GM19324 (cell line): ENCODE results near the gene C10orf71.

Experiments used
- ATAC-seq: cut with Tn5 transposase; IDR thresholded peaks from one replicate; pipeline ENCODE4 v1.9.1; 2021; ENCODE audit warnings: mild to moderate bottlenecking, moderate library complexity; ENCODE audit not compliant: unreplicated experiment, low FRiP score

Gene C10orf71

DNA sequence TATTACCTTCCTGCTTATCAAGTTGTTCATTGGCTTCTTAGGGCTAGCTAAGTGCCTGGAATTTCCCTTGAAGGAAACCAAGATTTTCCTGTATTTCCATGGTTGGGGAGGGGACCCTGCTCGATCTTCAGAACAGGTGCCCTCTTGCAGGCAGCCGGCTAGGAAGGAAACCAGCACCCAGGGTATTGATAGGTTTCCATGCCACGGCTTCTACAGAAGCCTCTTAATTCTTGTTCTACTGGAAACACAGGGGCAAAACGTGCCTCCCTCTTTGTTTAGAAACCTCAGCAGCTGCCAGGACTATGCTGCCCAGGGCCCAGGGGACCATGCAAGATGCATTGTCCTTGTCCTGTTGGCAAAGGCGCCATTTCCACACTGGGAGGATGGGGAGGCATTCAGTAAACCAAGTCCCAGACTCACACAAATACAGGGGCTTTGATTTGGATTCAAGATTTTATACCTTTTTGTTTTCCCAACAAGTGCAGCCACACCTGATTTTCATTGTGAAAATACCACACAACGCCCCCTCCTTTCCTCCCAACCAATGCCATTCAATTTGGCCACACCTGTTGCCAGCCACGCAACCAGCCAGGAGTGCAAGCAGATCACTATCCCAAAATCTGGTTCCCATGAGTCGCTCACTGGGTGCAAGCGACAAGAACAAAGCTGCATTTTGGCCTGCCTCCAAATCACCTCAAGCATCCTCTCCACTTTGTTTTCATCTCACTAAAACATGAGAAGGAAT, 29.6 kb downstream of the C10orf71 start:
- no peak for ATAC-seq

DNA sequence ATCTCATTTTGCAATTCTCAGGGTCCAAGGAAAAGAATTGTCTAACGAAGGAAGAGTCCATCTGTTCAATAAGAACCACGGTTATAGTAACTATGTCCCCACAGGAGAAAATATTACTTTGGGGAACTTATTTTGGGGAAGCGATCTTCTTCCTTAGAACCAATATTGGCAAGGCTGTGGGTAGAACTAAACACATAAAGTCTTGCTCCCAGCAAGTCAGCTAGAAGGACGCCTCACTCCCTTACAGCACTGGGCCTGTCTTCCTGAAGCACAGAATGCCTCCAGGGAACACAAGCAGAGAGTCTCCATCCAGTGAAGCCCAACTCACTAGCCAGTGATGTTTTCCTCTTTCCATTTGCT, 30.2 kb downstream of the C10orf71 start:
- ATAC-seq: no peak

DNA sequence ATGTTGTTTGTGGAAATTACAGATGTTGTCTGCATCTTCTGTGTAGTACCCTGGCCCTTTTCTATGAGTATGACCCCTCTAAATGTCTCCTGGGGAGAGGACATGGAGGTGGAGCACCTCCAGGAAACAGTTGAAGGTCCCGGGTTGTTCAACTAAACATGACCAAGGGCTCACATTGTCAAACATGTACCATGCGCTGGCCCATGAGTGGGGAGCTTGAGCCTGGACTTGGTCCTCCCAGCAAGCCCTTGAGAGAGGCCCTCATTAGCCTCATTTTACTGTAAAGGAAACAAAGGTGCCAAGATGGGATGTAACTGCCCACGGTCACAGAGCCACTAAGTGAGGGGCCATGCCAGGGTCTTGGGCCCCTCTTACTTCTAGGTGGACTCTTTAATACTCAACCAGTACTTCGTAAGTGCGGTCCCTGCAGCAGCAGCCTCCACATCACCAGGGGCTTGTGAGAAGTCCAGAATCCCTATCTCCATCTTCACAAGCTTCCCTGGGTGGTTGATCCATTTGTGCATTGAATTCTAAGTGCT, 31.2 kb downstream of the C10orf71 start:
- no peak for ATAC-seq

DNA sequence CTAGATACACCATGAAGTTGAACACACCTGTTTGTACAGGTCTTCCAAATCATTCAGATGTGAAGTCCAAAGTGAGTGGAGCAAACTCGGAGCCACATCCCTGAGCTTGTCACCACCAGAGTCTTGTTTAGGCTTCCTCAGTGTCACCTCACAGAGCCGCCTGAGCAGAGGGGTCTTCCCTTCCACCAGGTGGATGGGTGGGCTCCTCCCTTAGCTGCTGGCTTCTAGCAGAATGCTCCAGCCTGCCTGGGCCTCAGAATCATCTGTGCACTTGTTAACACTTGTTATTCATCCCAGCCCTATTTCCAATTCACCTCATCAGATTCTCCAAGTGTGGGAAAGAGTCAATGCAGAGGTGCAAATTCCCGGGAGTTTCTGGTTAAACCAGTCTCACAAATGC, 32.5 kb downstream of the C10orf71 start:
- no peak for ATAC-seq

DNA sequence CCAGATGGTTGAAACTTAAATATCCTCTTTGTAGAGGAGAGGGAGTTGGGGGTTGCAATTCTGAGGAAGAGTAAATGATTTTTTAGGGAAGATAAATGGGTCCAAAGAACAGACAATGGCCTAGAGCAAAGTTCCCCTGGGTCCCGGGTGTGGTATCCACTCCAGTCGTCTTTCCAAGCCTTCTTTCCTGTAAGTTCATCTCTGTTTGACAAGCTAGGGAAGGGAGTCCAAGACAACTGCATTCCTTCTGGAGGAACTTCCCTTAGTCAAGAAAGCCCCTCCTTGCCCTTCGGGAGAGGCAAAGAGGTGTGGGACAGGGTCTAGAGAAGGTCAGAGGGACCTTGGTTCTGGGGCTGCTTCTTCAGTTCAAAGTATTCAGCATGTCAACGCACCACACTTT, 33.4 kb downstream of the C10orf71 start:
- ATAC-seq: no peak

DNA sequence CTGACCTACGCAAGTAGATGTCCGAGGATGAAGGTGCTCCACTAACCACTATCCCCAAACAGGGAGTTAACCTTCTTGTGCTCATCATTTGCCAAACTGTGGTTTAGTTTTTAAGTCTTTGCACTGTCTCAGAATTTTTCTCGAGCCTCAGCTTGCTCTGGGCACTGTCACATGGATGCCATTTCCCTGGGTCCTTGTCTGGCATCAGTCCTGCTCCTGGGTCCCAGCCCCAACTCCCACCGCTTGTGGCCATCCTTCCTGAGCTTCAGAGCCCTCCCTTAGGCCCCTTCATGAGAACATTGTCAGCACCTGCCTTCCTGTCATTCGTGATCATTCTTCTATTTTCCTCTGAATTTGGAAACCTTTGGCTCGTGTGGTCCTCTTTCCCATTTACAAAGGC, 33.8 kb downstream of the C10orf71 start:
- ATAC-seq: no peak

DNA sequence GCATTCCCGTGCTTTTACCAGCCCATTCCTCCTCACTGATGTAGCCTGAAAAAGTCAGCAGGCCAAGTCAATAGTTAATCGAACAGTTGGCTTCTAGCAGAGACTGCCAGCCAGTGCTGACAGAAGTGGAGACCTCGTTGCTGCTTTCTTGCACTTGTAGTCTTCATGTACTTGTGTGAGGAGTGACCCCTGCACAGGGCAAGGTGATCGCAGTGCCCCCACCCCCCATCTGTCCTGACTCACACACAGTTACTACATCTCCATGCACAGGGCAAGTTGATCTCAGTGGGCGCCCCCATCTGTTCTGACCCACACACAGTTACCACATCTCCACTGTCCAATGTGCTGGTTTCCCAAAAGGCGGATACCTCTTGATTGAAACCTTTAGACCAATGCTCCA, 34.2 kb downstream of the C10orf71 start:
- ATAC-seq: no peak

DNA sequence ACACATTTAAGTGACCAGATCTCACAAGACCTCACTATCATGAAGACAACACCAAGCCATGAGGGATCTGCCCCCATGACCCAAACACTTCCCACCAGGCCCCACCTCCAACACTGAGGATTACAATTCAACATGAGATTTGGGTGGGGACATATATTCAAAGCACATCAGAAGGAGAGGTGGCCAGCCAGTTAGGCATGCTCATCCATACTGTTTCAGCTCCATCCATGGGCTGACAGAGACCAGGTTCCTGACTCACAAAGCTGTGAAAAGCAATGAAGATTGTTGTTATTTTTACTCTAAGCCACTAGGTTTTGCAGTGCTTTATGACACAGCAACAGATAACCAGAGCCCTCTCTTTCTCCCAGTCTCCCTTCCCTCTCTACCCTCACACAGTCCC, 36.0 kb downstream of the C10orf71 start:
- no peak for ATAC-seq

DNA sequence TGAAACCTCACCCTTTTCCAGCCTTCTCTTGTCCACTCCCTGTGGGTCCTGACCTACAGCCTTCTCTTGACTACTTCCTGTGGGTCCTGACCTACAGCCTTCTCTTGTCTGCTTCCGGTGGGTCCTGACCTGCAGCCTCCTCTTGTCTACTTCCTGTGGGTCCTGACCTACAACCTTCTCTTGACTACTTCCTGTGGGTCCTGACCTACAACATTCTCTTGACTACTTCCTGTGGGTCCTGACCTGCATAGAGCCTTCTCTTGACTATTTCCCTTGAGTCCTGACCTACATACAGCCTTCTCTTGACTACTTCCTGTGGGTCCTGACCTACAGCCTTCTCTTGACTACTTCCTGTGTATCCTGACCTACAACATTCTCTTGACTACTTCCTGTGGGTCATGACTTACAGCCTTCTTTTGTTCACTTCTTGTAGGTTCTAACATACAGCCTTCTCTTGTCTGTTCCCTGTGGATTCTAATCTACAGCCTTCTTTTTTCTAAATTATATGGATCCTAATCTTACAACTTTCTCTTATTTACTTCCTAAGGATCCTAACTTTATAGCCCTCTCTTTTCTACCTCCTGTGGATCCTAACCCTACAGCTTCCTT, 36.5 kb downstream of the C10orf71 start:
- no peak for ATAC-seq

DNA sequence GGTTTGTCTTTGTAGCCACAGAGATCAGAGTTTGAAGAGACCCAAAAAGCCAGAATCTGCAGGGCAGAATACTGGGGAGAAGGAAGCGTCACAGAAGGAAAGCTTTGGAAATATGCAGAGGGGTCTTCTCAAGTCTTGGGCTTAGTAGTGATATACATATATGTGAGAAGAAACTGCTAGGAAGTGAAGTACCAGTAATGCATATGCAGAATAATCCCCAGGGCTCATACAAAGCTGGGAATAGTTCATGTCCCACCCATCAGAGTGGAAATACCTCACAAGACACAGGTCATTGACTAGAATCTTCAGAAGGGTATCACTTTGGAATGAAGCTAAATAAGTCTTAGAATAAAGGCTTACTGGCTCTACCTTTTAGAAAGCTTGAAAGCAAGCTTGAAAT, 39.6 kb downstream of the C10orf71 start:
- ATAC-seq: no peak

DNA sequence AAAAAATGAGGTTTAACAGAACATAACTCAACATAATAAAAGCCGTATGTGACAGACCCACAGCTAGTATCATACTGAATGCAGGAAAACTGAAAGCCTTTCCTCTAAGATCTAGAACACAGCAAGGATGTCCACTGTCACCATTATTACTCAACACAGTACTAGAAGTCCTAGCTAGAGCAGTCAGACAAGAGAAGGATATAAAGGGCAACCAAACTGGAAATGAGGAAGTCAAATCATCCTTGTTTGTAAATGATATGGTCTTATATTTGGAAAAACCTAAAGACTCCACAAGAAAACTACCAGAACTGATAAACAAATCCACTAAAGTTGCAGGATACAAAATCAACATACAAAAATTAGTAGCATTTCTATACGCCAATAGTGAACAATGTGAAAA, 45.9 kb downstream of the C10orf71 start:
- ATAC-seq: no peak

DNA sequence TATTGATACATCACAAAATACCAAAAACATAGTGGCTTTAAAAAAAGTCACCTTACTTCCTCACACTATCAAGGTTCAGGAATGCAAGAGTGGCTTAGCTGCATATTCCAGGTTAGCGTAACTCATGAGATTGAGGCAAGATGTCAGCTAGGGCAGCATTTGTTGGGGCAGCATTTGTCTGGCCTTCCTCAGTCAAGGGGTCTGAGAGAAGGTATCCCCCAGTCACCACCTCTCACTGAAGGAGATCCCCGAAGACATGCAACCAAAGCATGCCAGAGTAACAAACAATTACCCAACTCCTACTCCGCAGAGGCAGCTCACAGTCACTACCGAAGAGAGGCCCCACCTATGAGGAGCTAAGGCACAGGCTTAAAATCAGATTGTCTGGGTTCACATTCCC, 48.4 kb downstream of the C10orf71 start:
- no peak for ATAC-seq

DNA sequence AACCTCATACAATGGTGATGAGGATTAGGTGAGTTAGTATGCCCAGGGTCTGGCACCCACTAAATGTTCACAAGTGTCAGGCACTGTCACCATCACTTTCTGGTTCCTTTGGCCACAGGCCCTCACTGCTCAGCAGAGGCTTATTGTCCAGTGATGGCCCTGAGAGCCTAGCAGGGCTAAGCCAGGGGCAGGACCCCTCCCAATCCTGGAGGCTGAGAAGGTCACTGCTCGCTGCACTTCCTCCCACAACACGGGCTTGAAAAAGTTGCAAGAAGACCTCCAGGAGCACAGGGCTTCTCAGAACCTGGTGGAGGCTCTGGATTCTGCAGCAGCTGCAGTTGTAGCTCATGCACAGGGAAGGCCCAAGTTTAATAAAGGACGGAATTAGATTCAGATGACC, 48.9 kb downstream of the C10orf71 start:
- no peak for ATAC-seq

DNA sequence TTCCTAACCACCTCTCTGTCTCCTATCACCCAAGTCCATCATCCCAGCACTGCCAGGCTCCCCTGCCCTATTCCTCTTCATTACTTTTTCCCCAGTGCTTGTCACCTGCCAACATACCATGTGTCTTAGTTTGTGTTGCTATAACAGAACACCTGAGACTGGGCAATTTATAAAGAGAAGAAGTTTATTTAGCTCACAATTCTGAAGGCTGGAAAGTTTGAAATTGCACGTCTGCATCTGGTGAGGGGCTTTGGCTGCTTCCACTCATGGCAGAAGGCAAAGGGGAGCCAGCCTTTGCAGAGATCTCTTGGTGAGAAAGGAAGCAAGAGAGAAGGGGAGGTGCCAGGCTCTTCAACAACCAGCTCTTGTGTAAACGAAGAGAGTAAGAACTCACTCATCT, 49.6 kb downstream of the C10orf71 start:
- ATAC-seq: no peak

DNA sequence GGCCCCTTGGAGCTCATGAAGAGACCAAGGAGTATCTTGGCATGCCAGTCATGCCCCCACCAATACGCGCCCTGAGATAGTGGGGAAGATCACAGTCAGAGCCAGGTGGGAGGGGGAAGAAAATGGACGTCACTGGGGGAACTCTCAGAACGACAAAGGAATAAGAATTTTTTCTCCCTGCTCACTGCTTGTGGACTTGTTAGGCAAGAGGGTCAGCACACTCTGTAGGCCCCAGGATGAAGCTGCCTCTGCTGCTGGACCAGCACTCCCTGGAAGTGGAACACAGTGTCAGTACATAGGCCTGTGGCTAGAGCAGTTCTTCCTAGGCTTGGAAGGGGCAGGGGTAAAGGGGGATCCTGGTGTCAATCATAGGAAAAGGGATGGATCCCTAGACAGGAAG, 50.4 kb downstream of the C10orf71 start:
- ATAC-seq: no peak

DNA sequence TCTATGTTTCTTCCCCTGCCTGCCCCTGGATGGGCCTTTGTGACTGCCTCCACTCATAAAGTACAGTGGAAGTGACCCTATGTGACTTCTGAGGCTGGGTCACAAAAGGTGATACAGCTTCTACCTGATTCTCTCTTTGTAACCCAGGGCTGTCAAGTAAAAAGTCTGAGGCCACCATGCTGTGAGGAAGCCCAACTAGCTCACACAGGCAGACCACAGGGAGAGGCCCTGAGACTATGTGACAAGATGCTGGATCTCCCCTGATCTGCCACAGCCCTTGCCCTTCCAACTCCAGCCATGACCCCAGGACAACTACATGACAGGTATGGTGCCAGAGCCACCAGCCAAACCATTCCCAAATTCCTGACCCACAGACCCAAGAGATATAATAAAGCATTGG, 51.2 kb downstream of the C10orf71 start:
- ATAC-seq: no peak

DNA sequence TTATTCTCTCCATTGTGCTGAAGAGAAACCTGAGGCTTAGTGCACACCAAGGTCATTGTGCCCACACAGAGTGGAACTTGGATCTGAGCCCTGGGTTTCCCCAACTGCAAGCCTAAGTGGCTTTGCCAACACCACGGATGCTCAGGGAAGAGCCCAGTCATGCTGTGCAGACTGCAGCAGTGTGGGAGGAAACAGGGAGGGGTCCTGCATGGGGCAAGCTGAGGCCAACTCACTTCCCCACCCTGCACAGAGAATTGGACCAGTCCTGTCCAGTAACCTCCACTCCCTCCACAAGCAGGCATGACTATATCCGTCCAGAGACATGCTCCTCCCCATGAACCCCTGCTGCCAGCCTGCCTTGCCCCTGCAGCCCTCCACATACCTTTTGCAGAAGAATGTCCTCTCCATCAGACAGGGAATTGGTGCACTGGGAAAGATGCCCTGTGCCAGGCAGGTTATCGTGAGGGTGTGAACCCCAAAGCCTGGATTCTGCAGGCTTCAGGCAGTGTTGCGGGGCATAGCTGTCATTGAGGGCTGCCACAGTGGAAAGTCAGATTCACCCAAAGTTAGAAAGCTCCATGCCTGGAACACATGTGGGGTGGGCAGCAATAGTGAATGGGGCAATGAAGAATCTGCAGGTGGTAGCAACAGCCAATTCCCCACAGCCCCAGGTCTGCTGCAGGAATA, 52.0 kb downstream of the C10orf71 start:
- no peak for ATAC-seq

DNA sequence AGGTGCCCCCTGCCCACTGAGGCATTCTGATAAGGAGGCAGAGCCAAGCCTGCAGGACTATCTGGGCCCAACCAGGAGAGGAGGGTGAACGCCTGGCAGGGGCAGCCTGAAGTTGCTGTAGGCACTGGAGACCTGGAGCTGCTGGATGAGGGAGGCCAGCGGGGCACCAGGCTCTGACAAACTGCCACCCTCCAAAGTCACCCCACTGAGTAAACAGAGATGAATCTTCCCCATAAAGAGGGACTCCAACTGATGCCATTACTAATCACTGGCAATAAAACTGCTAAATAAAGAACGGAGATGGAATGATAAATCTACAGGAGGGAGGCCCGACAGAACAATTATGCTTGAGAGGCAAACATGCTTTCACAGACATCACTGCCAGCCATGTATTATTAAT, 52.7 kb downstream of the C10orf71 start:
- ATAC-seq: no peak

DNA sequence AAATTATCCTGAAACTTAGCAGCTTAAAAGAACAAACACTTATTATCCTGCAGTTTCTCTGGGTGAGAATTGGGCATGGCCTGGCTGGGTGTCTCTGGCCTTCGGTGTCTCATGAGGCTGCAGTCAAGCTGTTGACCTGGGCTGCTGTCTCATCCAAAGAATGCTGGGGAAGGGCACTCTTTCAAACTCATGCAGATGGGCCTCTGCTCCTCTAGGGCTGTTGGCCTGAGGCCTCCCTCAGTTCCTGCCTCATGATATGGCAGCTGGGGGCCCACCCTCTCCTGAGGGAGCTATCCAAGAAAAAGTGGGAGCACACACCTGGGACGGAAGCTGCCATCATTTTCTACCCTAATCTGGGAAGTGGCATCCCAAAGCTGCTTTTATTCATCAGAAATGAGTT, 53.4 kb downstream of the C10orf71 start:
- no peak for ATAC-seq

DNA sequence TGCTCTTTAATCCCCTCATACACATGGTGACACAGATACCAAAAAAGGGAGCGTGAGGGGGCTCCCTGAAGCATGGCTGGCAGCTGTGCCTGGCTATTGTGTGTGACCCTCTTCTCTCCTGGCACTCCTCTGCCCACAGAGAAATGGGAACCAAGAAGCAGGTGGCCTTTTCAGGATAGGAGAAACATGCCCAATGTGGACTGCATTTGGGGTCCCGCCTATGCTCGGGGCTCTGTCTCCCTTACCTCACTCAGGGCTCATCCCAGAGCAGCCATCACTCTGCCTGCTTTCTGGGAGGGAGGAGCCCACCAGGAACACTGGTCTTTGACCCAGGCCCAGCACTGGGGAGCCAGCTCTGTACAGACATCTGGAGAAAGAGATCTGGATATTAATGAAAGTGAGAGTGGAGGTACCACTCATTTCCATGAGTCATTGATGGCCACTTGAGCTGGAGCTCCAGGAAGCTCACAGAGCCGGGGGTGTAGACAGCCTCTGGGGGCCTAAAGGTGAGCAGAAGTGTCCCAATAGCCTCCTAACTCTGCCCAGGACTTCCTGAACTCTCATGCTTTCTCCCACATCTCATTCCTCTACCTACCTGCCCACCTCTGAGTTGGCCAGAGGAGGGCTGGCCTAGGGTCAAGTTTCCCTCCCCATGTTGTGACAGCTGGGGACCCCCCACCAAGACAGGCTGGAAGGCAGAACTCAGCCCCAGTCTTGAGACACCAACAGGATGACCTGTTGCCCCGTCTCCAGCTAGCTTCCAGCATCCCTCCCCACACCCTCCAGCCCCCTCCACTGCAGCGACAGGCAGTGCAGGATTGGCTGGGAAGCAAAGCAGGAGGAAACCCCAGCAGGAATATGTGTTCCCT, 54.3 kb downstream of the C10orf71 start:
- ATAC-seq: no peak
